SK-N-SH (cell line): Measurements from ENCODE around the gene PDK2. TPM values are rescaled to one million over a fixed set of nuclear protein-coding genes. Genes with fewer than 3 reads are reported as not detected.

Experiments used
- CTCF ChIA-PET: fragments of 300-600, 350-600 bp; formaldehyde crosslinking; extraction: SDS; loops from one replicate; lab custom pipeline; 2021; lab: Yijun Ruan, JAX
- POLR2A ChIA-PET: fragments of 350-600 bp; sonication (Branson Sonifier 250); formaldehyde crosslinking; extraction: SDS; loops from one replicate; lab custom pipeline; 2020; ENCODE audit warnings: antibody characterized with exemption, inconsistent platforms; lab: Yijun Ruan, JAX
- DNase-seq: peaks from one replicate; pipeline ENCODE4 v3.0.0; 2012
- H2AFZ ChIP-seq: fragments of 200-600 bp; sonication (generic); 2 replicates; pipeline ENCODE4 v1.8.1; 2016; ENCODE audit warnings: antibody characterized with exemption, mild to moderate bottlenecking, low read depth
- H3F3A ChIP-seq: fragments of 200-600 bp; sonication (generic); replicated peaks from 2 replicates; pipeline ENCODE3; 2016; ENCODE audit warnings: antibody characterized with exemption, mild to moderate bottlenecking; ENCODE audit not compliant: insufficient read depth
- H3K27ac ChIP-seq, 2 experiments: fragments of 200-500 bp in 1 of 2; fragments of 200-600 bp in 1 of 2; sonication (Bioruptor generic) in 1 of 2; sonication (generic), shearing (Covaris generic) in 1 of 2; 2 replicates each; pipeline versions ENCODE4 v1.5.1 to v1.6.1; 2014 to 2016; ENCODE audit warnings: low read depth in 2 of 2, inconsistent platforms in 1 of 2, low read length in 1 of 2, mild to moderate bottlenecking in 1 of 2, mixed read lengths in 1 of 2
- H3K27me3 ChIP-seq: fragments of 200-600 bp; sonication (generic), shearing (Covaris generic); 2 replicates; pipeline ENCODE4 v1.6.1; 2016; ENCODE audit warnings: mixed run types; ENCODE audit not compliant: insufficient read depth
- H3K36me3 ChIP-seq, 2 experiments: fragments of 200-500 bp in 1 of 2; fragments of 200-600 bp in 1 of 2; sonication (Bioruptor generic) in 1 of 2; sonication (generic) in 1 of 2; replicated peaks in 1 of 2; 2 replicates each; pipeline versions ENCODE3 to v1.5.1; 2014 to 2016; ENCODE audit warnings: low read length in 1 of 2, mild to moderate bottlenecking in 1 of 2; ENCODE audit not compliant: insufficient read depth in 2 of 2, control insufficient read depth in 1 of 2
- H3K4me1 ChIP-seq, 2 experiments: fragments of 200-500 bp in 1 of 2; fragments of 200-600 bp in 1 of 2; sonication (Bioruptor generic) in 1 of 2; sonication (generic), shearing (Covaris generic) in 1 of 2; 2 replicates each; pipeline versions ENCODE4 v1.5.1 to v1.6.1; 2014 to 2016; ENCODE audit warnings: low read depth in 1 of 2, low read length in 1 of 2, mixed run types in 1 of 2; ENCODE audit not compliant: insufficient read depth in 2 of 2, control insufficient read depth in 1 of 2
- H3K4me2 ChIP-seq: fragments of 200-600 bp; sonication (generic), shearing (Covaris generic); 2 replicates; pipeline ENCODE4 v1.6.1; 2017; ENCODE audit warnings: mixed run types
- H3K4me3 ChIP-seq, 2 experiments: fragments of 200-500 bp in 1 of 2; fragments of 200-600 bp in 1 of 2; sonication (Bioruptor generic) in 1 of 2; sonication (generic), shearing (Covaris generic) in 1 of 2; 2 replicates each; pipeline versions ENCODE4 v1.5.1 to v1.8.1; 2014 to 2016; ENCODE audit warnings: low read depth in 2 of 2, inconsistent platforms in 1 of 2, low read length in 1 of 2, mild to moderate bottlenecking in 1 of 2, mixed read lengths in 1 of 2, moderate library complexity in 1 of 2
- H3K79me2 ChIP-seq: fragments of 200-600 bp; sonication (generic); 2 replicates; pipeline ENCODE4 v1.8.1; 2017; ENCODE audit warnings: mild to moderate bottlenecking; ENCODE audit not compliant: insufficient read depth
- H3K9ac ChIP-seq: fragments of 200-600 bp; sonication (generic); 2 replicates; pipeline ENCODE4 v1.6.1; 2017; ENCODE audit warnings: mixed run types
- H3K9me2 ChIP-seq: fragments of 200-600 bp; sonication (generic); 2 replicates; pipeline ENCODE4 v1.6.1; 2017; ENCODE audit warnings: mixed run types
- H3K9me3 ChIP-seq: fragments of 200-600 bp; sonication (generic); 2 replicates; pipeline ENCODE4 v1.6.1; 2017; ENCODE audit warnings: mixed run types, mild to moderate bottlenecking, moderate library complexity
- H4K20me1 ChIP-seq: fragments of 200-600 bp; sonication (generic); 2 replicates; pipeline ENCODE4 v1.6.1; 2017; ENCODE audit warnings: mild to moderate bottlenecking, mixed run types; ENCODE audit not compliant: insufficient read depth
- CHD2 ChIP-seq: fragments of 150-350 bp; IDR thresholded peaks from 2 replicates; pipeline ENCODE4 v1.6.1; 2018; ENCODE audit warnings: low read length; ENCODE audit not compliant: partially characterized antibody
- FOXJ3 ChIP-seq: sonication (generic); formaldehyde crosslinking; IDR thresholded peaks from 2 replicates; pipeline ENCODE4 v1.5.1; 2020; ENCODE audit warnings: mild to moderate bottlenecking, missing genetic modification reagents
- FOXM1 ChIP-seq: IDR thresholded peaks from 2 replicates; pipeline ENCODE4 v1.4.0; 2012; ENCODE audit warnings: low read depth, mild to moderate bottlenecking
- GATA2 ChIP-seq: sonication (generic); formaldehyde crosslinking; IDR thresholded peaks from 2 replicates; pipeline ENCODE4 v1.5.0; 2020; ENCODE audit warnings: mild to moderate bottlenecking, missing genetic modification reagents
- JUND ChIP-seq: IDR thresholded peaks from 2 replicates; pipeline ENCODE4 v1.4.0; 2012
- MEF2A ChIP-seq: IDR thresholded peaks from 2 replicates; pipeline ENCODE4 v1.4.0; 2012; ENCODE audit warnings: low read depth, borderline replicate concordance
- MXI1 ChIP-seq: IDR thresholded peaks from 2 replicates; pipeline ENCODE4 v1.6.1; 2012; ENCODE audit warnings: mild to moderate bottlenecking, low read depth, low read length, improper control_type of control experiment
- NFIC ChIP-seq: IDR thresholded peaks from 2 replicates; pipeline ENCODE4 v1.4.0; 2012; ENCODE audit warnings: borderline replicate concordance
- NRF1 ChIP-seq: IDR thresholded peaks from 2 replicates; pipeline ENCODE4 v1.6.1; 2012; ENCODE audit warnings: low read depth, mild to moderate bottlenecking, low read length
- POLR2AphosphoS5 ChIP-seq: IDR thresholded peaks from 2 replicates; pipeline ENCODE4 v1.6.1; 2012; ENCODE audit warnings: low read depth, low read length
- RXRA ChIP-seq: IDR thresholded peaks from 2 replicates; pipeline ENCODE4 v1.4.0; 2012; ENCODE audit warnings: low read depth, mild to moderate bottlenecking, borderline replicate concordance
- SIN3A ChIP-seq: IDR thresholded peaks from 2 replicates; pipeline ENCODE4 v1.6.1; 2012; ENCODE audit warnings: low read depth, mild to moderate bottlenecking, low read length, moderate library complexity, borderline replicate concordance
- SMC3 ChIP-seq: IDR thresholded peaks from 2 replicates; pipeline ENCODE4 v1.6.1; 2012; ENCODE audit warnings: low read depth, low read length, improper control_type of control experiment
- WGBS: methylation state at CpG from one replicate; pipeline ENCODE4 v1.1.6; 2017; ENCODE audit warnings: low lambda C conversion rate; 5-methylcytosine and 5-hydroxymethylcytosine counted together
- polyA plus RNA-seq, 3 experiments: library from polyadenylated mRNA; depleted of rRNA; stranded (reverse); fragments of >200 nt; gene quantifications; 2 replicates each; pipeline ENCODE4 v1.2.3, GENCODE V29; 2012
- TF ChIP-seq, protein P1 (sequence below): fragments of 150-350 bp; IDR thresholded peaks from 2 replicates; pipeline ENCODE4 v1.6.1; 2016; ENCODE audit warnings: mild to moderate bottlenecking, low read depth, low read length
- TF ChIP-seq, protein P2 (sequence below): fragments of 150-350 bp; IDR thresholded peaks from 2 replicates; pipeline ENCODE4 v1.6.1; 2017; ENCODE audit warnings: antibody characterized with exemption, low read length, low read depth, borderline replicate concordance
- TF ChIP-seq, protein P3 (sequence below): fragments of 200-600 bp; sonication (generic); IDR thresholded peaks from 2 replicates; pipeline ENCODE4 v1.6.1; 2017; ENCODE audit warnings: antibody characterized with exemption, mild to moderate bottlenecking, moderate library complexity
- TF ChIP-seq, protein P4 (sequence below): IDR thresholded peaks from 2 replicates; pipeline ENCODE4 v1.4.0; 2012; ENCODE audit warnings: low read depth, borderline replicate concordance

PDK2 gene
- polyA plus RNA-seq, 1 of the 3 experiments (the other 2 are of a cell fraction): 124 TPM

DNA sequence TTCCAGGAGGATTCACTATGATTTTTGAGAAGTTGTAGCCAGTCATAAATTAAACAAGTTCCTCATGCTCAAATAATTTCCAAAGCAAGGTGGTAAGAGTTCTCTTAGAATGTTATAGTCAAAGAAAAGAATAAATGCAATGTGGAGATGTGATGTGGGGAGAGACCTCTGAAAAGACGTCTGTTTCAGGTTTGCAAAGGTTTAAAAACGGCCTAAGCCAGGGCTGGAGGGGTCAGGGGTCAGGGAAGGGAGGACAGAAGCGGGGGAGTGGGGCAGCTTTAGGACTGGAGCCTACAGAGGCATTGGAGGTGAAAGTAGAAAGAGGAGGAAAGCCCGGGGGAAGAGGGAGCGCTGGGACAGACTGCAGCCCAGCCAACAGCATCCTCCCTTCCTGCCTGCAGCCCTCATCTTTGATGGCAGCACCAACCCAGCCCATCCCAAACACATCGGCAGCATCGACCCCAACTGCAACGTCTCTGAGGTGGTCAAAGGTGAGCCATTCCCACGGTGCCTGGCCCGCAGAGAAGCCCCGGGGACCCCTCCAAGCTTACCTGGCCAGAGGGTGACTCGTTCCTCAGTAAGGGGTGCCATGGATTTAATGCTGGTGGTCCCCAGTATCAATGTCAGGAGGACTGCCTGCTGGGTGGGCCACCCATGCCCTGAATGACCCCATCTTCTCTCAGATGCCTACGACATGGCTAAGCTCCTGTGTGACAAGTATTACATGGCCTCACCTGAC lies 11.4 kb downstream of the PDK2 start:
- Histone ChIP-seq H3K9ac (no peak overlapping the region), H3K79me2 (no peaks in the 10 kb centered on the region), H2AFZ (no peak overlapping the region), H4K20me1 (no peaks in the 10 kb centered on the region), H3F3A (peaks cover 5% of the 10 kb centered on the region), H3K9me2 (no peaks in the 10 kb centered on the region)
- CTCF ChIA-PET: interaction anchor here (2.1 to 16.3 kb wide), 2 partner anchors 8 to 63 kb away, joined by 7 to 297 read pairs; partner anchors contain the start of gene PDK2
- TF ChIP-seq MEF2A: no peak
- TF ChIP-seq, protein P1, sequence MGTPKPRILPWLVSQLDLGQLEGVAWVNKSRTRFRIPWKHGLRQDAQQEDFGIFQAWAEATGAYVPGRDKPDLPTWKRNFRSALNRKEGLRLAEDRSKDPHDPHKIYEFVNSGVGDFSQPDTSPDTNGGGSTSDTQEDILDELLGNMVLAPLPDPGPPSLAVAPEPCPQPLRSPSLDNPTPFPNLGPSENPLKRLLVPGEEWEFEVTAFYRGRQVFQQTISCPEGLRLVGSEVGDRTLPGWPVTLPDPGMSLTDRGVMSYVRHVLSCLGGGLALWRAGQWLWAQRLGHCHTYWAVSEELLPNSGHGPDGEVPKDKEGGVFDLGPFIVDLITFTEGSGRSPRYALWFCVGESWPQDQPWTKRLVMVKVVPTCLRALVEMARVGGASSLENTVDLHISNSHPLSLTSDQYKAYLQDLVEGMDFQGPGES: no peak
- no peak for TF ChIP-seq SIN3A
- TF ChIP-seq POLR2AphosphoS5: no peak
- TF ChIP-seq SMC3: no peak
- TF ChIP-seq NFIC: no peak
- no peak for TF ChIP-seq RXRA
- TF ChIP-seq FOXM1: no peak
- TF ChIP-seq, protein P2, sequence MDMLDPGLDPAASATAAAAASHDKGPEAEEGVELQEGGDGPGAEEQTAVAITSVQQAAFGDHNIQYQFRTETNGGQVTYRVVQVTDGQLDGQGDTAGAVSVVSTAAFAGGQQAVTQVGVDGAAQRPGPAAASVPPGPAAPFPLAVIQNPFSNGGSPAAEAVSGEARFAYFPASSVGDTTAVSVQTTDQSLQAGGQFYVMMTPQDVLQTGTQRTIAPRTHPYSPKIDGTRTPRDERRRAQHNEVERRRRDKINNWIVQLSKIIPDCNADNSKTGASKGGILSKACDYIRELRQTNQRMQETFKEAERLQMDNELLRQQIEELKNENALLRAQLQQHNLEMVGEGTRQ: no peak
- no peak for TF ChIP-seq MXI1
- TF ChIP-seq, protein P3, sequence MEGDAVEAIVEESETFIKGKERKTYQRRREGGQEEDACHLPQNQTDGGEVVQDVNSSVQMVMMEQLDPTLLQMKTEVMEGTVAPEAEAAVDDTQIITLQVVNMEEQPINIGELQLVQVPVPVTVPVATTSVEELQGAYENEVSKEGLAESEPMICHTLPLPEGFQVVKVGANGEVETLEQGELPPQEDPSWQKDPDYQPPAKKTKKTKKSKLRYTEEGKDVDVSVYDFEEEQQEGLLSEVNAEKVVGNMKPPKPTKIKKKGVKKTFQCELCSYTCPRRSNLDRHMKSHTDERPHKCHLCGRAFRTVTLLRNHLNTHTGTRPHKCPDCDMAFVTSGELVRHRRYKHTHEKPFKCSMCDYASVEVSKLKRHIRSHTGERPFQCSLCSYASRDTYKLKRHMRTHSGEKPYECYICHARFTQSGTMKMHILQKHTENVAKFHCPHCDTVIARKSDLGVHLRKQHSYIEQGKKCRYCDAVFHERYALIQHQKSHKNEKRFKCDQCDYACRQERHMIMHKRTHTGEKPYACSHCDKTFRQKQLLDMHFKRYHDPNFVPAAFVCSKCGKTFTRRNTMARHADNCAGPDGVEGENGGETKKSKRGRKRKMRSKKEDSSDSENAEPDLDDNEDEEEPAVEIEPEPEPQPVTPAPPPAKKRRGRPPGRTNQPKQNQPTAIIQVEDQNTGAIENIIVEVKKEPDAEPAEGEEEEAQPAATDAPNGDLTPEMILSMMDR: no peak
- TF ChIP-seq CHD2: no peak
- TF ChIP-seq FOXJ3 (CRISPR knock-in tag): no peak
- TF ChIP-seq, protein P4, sequence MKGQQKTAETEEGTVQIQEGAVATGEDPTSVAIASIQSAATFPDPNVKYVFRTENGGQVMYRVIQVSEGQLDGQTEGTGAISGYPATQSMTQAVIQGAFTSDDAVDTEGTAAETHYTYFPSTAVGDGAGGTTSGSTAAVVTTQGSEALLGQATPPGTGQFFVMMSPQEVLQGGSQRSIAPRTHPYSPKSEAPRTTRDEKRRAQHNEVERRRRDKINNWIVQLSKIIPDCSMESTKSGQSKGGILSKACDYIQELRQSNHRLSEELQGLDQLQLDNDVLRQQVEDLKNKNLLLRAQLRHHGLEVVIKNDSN: no peak
- TF ChIP-seq JUND: no peak
- TF ChIP-seq GATA2 (CRISPR knock-in tag): no peak
- no peak for TF ChIP-seq NRF1
- TF ChIP-seq, all 33 proteins: peak for 0
- H3K36me3 ChIP-seq: peaks cover 5 to 26% of the 10 kb centered on the region in 2 experiments
- no peak overlapping the region for H3K4me2 ChIP-seq
- no peak for DNase-seq
- H3K27me3 ChIP-seq: no peaks in the 10 kb centered on the region
- no peak overlapping the region for H3K4me3 ChIP-seq
- peaks cover 0 to 27% of the 10 kb centered on the region in 2 experiments; a peak in 1 of 4 replicates for H3K4me1 ChIP-seq
- H3K9me3 ChIP-seq: no peaks in the 10 kb centered on the region
- 69% methylated on average over 10 of the region's 13 CpGs for WGBS
- POLR2A ChIA-PET: no interaction called here
- H3K27ac ChIP-seq: no peak overlapping the region
